Astrocyte (in vitro differentiated cells and primary cell): Measurements from ENCODE around the gene EPHA2. TPM values are rescaled to one million over a fixed set of nuclear protein-coding genes. Genes with fewer than 3 reads are reported as not detected.

Source experiments
- DNase-seq: peaks from one replicate; pipeline ENCODE4 v3.0.0-alpha.2; 2010; ENCODE audit warnings: low read depth
- FAIRE-seq: peaks from 2 replicates; lab custom pipeline; 2011; peaks lifted over from hg19 to GRCh38; lab: Jason Lieb, UNC
- H2AFZ ChIP-seq: 2 replicates; pipeline ENCODE4 v1.6.0; 2012; ENCODE audit warnings: low read depth, low read length, inconsistent platforms
- H3K27ac ChIP-seq: 2 replicates; pipeline ENCODE4 v1.5.1; 2011; ENCODE audit warnings: low read depth, low read length, inconsistent platforms
- H3K27me3 ChIP-seq: 2 replicates; pipeline ENCODE4 v1.6.0; 2011; ENCODE audit warnings: low read length, inconsistent platforms; ENCODE audit not compliant: insufficient read depth
- H3K36me3 ChIP-seq: 2 replicates; pipeline ENCODE4 v1.5.1; 2011; ENCODE audit warnings: low read length, inconsistent platforms; ENCODE audit not compliant: insufficient read depth
- H3K4me1 ChIP-seq: 2 replicates; pipeline ENCODE4 v1.5.1; 2011; ENCODE audit warnings: low read length, inconsistent platforms; ENCODE audit not compliant: insufficient read depth
- H3K4me2 ChIP-seq: 2 replicates; pipeline ENCODE4 v1.6.0; 2012; ENCODE audit warnings: low read length, inconsistent platforms
- H3K4me3 ChIP-seq: 2 replicates; pipeline ENCODE4 v1.5.1; 2011; ENCODE audit warnings: low read depth, mild to moderate bottlenecking, low read length, inconsistent platforms; ENCODE audit not compliant: insufficient read depth
- H3K79me2 ChIP-seq: 2 replicates; pipeline ENCODE4 v1.6.0; 2012; ENCODE audit warnings: mild to moderate bottlenecking, low read length, inconsistent platforms; ENCODE audit not compliant: insufficient read depth
- H3K9ac ChIP-seq: 2 replicates; pipeline ENCODE4 v1.6.0; 2012; ENCODE audit warnings: mild to moderate bottlenecking, low read length, inconsistent platforms
- H3K9me3 ChIP-seq: 2 replicates; pipeline ENCODE4 v1.5.1; 2012; ENCODE audit warnings: low read depth, mild to moderate bottlenecking, low read length, inconsistent platforms; ENCODE audit not compliant: insufficient read depth
- H4K20me1 ChIP-seq: 2 replicates; pipeline ENCODE4 v1.6.0; 2012; ENCODE audit warnings: low read length, inconsistent platforms; ENCODE audit not compliant: insufficient read depth
- H3K27ac Mint-ChIP-seq: one replicate; pipeline ENCODE4 v1.8.0; 2021; ENCODE audit warnings: mild to moderate bottlenecking, mixed read lengths; ENCODE audit not compliant: unreplicated experiment
- H3K27me3 Mint-ChIP-seq: one replicate; pipeline ENCODE4 v1.8.0; 2021; ENCODE audit warnings: low read depth, mixed read lengths; ENCODE audit not compliant: unreplicated experiment
- H3K36me3 Mint-ChIP-seq: one replicate; pipeline ENCODE4 v1.8.0; 2021; ENCODE audit warnings: low read depth, mixed read lengths; ENCODE audit not compliant: unreplicated experiment
- H3K4me1 Mint-ChIP-seq: one replicate; pipeline ENCODE4 v1.8.0; 2021; ENCODE audit warnings: low read depth, mixed read lengths; ENCODE audit not compliant: unreplicated experiment
- H3K4me3 Mint-ChIP-seq: one replicate; pipeline ENCODE4 v1.8.0; 2021; ENCODE audit warnings: mild to moderate bottlenecking, moderate library complexity, mixed read lengths; ENCODE audit not compliant: unreplicated experiment
- H3K9me3 Mint-ChIP-seq: one replicate; pipeline ENCODE4 v1.8.0; 2021; ENCODE audit warnings: mild to moderate bottlenecking, mixed read lengths; ENCODE audit not compliant: unreplicated experiment
- CTCF ChIP-seq: IDR thresholded peaks from 2 replicates; pipeline ENCODE4 v1.5.1; 2011; ENCODE audit warnings: low read depth, mild to moderate bottlenecking, inconsistent platforms, low read length, moderate library complexity; ENCODE audit not compliant: insufficient read depth
- EZH2 ChIP-seq: IDR thresholded peaks from 2 replicates; pipeline ENCODE4 v1.6.1; 2012; ENCODE audit warnings: mild to moderate bottlenecking, low read length, inconsistent platforms; ENCODE audit not compliant: insufficient read depth
- total RNA-seq: library from RNA; stranded (reverse); gene quantifications from 2 replicates; pipeline ENCODE4 v1.2.1, GENCODE V29; 2021

Gene EPHA2
- total RNA-seq, 1 donor from 2014 or later = 140 TPM

- FAIRE-seq = no peak
- no peak overlapping the region for H3K4me3 Mint-ChIP-seq
Measured at GRCh38 chr1:16166117-16166516, 10.2 kb upstream of the EPHA2 start.

GRCh38 chr1:16165548-16165947 lies 9.7 kb upstream of the EPHA2 start:
- FAIRE-seq (no peak), DNase-seq (no peak)
- H3K36me3 Mint-ChIP-seq = peaks cover 3% of the 10 kb centered on the region
- no peaks in the 10 kb centered on the region for H3K36me3 ChIP-seq
- H3K27me3 ChIP-seq = no peaks in the 10 kb centered on the region
- H3K4me2 ChIP-seq = no peak overlapping the region
- peak overlapping the region; percentile 50 for H3K4me3 Mint-ChIP-seq
- peaks cover 8% of the 10 kb centered on the region for H3K27me3 Mint-ChIP-seq
- H3K27ac Mint-ChIP-seq = no peak overlapping the region
- H3K9ac ChIP-seq = peak overlapping the region; percentile 10
- H3K27ac ChIP-seq = no peak overlapping the region
- H2AFZ ChIP-seq = no peak overlapping the region
- H3K4me1 Mint-ChIP-seq = peaks cover 32% of the 10 kb centered on the region
- no peak overlapping the region for H3K4me3 ChIP-seq
- TF ChIP-seq EZH2 = no peak
- no peak for TF ChIP-seq CTCF
- H4K20me1 ChIP-seq = no peaks in the 10 kb centered on the region
- no peaks in the 10 kb centered on the region for H3K9me3 Mint-ChIP-seq
- H3K9me3 ChIP-seq = no peaks in the 10 kb centered on the region
- no peaks in the 10 kb centered on the region for H3K79me2 ChIP-seq
- peaks cover 26% of the 10 kb centered on the region for H3K4me1 ChIP-seq

More at GRCh38 chr1:16166117-16166516, 10.2 kb upstream of the EPHA2 start:
- Histone ChIP-seq H3K4me1 (peaks cover 26% of the 10 kb centered on the region), H4K20me1 (no peaks in the 10 kb centered on the region), H3K4me3 (no peak overlapping the region), H3K9ac (no peak overlapping the region), H3K27me3 (no peaks in the 10 kb centered on the region), H3K9me3 (no peaks in the 10 kb centered on the region), H2AFZ (no peak overlapping the region), H3K36me3 (no peaks in the 10 kb centered on the region), H3K27ac (no peak overlapping the region), H3K4me2 (no peak overlapping the region), H3K79me2 (no peaks in the 10 kb centered on the region)
- Mint-ChIP-seq H3K36me3 (peaks cover 3% of the 10 kb centered on the region), H3K9me3 (no peaks in the 10 kb centered on the region), H3K27ac (no peak overlapping the region), H3K4me1 (peaks cover 33% of the 10 kb centered on the region), H3K27me3 (peaks cover 8% of the 10 kb centered on the region)
- DNase-seq = no peak
- TF ChIP-seq CTCF (no peak), EZH2 (no peak)

- DNase-seq (no peak), FAIRE-seq (no peak)
- Mint-ChIP-seq H3K27ac (peak overlapping the region; percentile 96), H3K27me3 (peaks cover 4% of the 10 kb centered on the region), H3K4me3 (peak overlapping the region; percentile 11), H3K36me3 (peaks cover 3% of the 10 kb centered on the region), H3K4me1 (peaks cover 32% of the 10 kb centered on the region), H3K9me3 (no peaks in the 10 kb centered on the region)
- Histone ChIP-seq H3K36me3 (no peaks in the 10 kb centered on the region), H3K4me3 (no peak overlapping the region), H3K4me1 (peaks cover 26% of the 10 kb centered on the region), H3K4me2 (no peak overlapping the region), H3K27ac (no peak overlapping the region), H4K20me1 (no peaks in the 10 kb centered on the region), H3K9ac (peak overlapping the region; percentile 36), H2AFZ (no peak overlapping the region), H3K27me3 (no peaks in the 10 kb centered on the region), H3K9me3 (no peaks in the 10 kb centered on the region), H3K79me2 (no peaks in the 10 kb centered on the region)
- TF ChIP-seq CTCF (no peak), EZH2 (no peak)
Measured at GRCh38 chr1:16165073-16165364, 9.2 kb upstream of the EPHA2 start.
